Middle frontal gyrus (tissue), 1 donor: Measurements from ENCODE around the gene POLR1A.

ENCODE experiments used
- DNase-seq: peaks from one replicate; pipeline ENCODE4 v3.0.0-alpha.2; 2015; ENCODE audit warnings: low spot score; ENCODE audit errors: extremely low spot score

Gene POLR1A

GRCh38 chr2:86097114-86097896 is 8.4 kb downstream of the POLR1A start:
- DNase-seq: no peak

GRCh38 chr2:86094229-86094628 is 11.5 kb downstream of the POLR1A start:
- DNase-seq: no peak

GRCh38 chr2:86087936-86088850 is 17.5 kb downstream of the POLR1A start:
- DNase-seq: no peak

- no peak for DNase-seq
Measured at GRCh38 chr2:86082756-86083155, 22.9 kb downstream of the POLR1A start.

- DNase-seq: no peak
Measured at GRCh38 chr2:86081724-86082123, 24.0 kb downstream of the POLR1A start.

- DNase-seq: peak; percentile 16
Measured at GRCh38 chr2:86079981-86080911, 25.4 kb downstream of the POLR1A start.

GRCh38 chr2:86078774-86079545 is 26.7 kb downstream of the POLR1A start:
- peak; percentile 40 for DNase-seq

GRCh38 chr2:86075886-86076285 is 29.8 kb downstream of the POLR1A start:
- no peak for DNase-seq

GRCh38 chr2:86074811-86075210 is 30.9 kb downstream of the POLR1A start:
- DNase-seq: no peak

GRCh38 chr2:86074256-86074655 is 31.4 kb downstream of the POLR1A start:
- DNase-seq: no peak

- no peak for DNase-seq
Measured at GRCh38 chr2:86073225-86073624, 32.5 kb downstream of the POLR1A start.

- DNase-seq: no peak
Measured at GRCh38 chr2:86072271-86072858, 33.3 kb downstream of the POLR1A start.

- DNase-seq: no peak
Measured at GRCh38 chr2:86070868-86071267, 34.8 kb downstream of the POLR1A start.

- no peak for DNase-seq
Measured at GRCh38 chr2:86069783-86070339, 35.8 kb downstream of the POLR1A start.

GRCh38 chr2:86069091-86069685 is 36.5 kb downstream of the POLR1A start:
- DNase-seq: no peak

GRCh38 chr2:86068648-86069047 is 37.0 kb downstream of the POLR1A start:
- DNase-seq: no peak

GRCh38 chr2:86068136-86068588 is 37.5 kb downstream of the POLR1A start:
- no peak for DNase-seq

- no peak for DNase-seq
Measured at GRCh38 chr2:86066915-86067314, 38.8 kb downstream of the POLR1A start.

- no peak for DNase-seq
Measured at GRCh38 chr2:86066007-86066578, 39.6 kb downstream of the POLR1A start.
